Suprapubic skin (tissue), 4 donors: ENCODE measurements around the gene LMTK2. TPM values are rescaled to one million over a fixed set of nuclear protein-coding genes. Genes with fewer than 3 reads are reported as not detected.

Experiments used
- DNase-seq, 2 donors: peaks; one replicate each; pipeline ENCODE4 v3.0.0-alpha.2; 2019; ENCODE audit warnings: low spot score in 2 of 2
- H3K27ac ChIP-seq: fragments of 200-600 bp; sonication (generic); one replicate; pipeline ENCODE4 v1.5.1; 2019
- H3K27me3 ChIP-seq: fragments of 200-600 bp; sonication (generic); one replicate; pipeline ENCODE4 v1.5.1; 2019
- H3K36me3 ChIP-seq: fragments of 200-600 bp; sonication (generic); one replicate; pipeline ENCODE4 v1.5.1; 2019
- H3K4me1 ChIP-seq: fragments of 200-600 bp; sonication (generic); one replicate; pipeline ENCODE4 v1.5.1; 2019
- H3K4me3 ChIP-seq: fragments of 200-600 bp; sonication (generic); one replicate; pipeline ENCODE4 v1.5.1; 2019; ENCODE audit warnings: mild to moderate bottlenecking
- H3K9me3 ChIP-seq: fragments of 200-600 bp; sonication (generic); one replicate; pipeline ENCODE4 v1.5.1; 2019
- EP300 ChIP-seq: sonication (generic); formaldehyde crosslinking; IDR thresholded peaks from one replicate; pipeline ENCODE4 v1.6.1; 2017; ENCODE audit warnings: antibody characterized with exemption
- POLR2A ChIP-seq, 2 donors: fragments of 450-650 bp; IDR thresholded peaks; one replicate each; pipeline ENCODE4 v1.6.1; 2017; ENCODE audit warnings: antibody characterized with exemption in 2 of 2, mild to moderate bottlenecking in 2 of 2, moderate library complexity in 2 of 2
- POLR2AphosphoS5 ChIP-seq, 3 donors: sonication (generic); formaldehyde crosslinking; IDR thresholded peaks; one replicate each; pipeline ENCODE4 v1.6.1; 2017; ENCODE audit warnings: antibody characterized with exemption in 3 of 3
- WGBS: methylation state at CpG from one replicate; pipeline ENCODE4 v1.1.5; 2018; 5-methylcytosine and 5-hydroxymethylcytosine counted together
- total RNA-seq, 4 donors: library from RNA; depleted of rRNA; stranded (reverse); fragments of >200 nt; gene quantifications; one replicate each; pipeline ENCODE4 v1.1.0, GENCODE V29; 2016
- TF ChIP-seq, protein P1 (sequence below), 2 donors: fragments of 200-600 bp in 1 of 2; fragments of 450-650 bp in 1 of 2; sonication (generic) in 1 of 2; IDR thresholded peaks; one replicate each; pipeline ENCODE4 v1.5.1; 2016 to 2019; ENCODE audit warnings: antibody characterized with exemption in 2 of 2, mild to moderate bottlenecking in 1 of 2, moderate library complexity in 1 of 2

LMTK2 gene
- total RNA-seq: 10 to 100 TPM; 34.0 to 45.1 (median 39.8) TPM

DNA sequence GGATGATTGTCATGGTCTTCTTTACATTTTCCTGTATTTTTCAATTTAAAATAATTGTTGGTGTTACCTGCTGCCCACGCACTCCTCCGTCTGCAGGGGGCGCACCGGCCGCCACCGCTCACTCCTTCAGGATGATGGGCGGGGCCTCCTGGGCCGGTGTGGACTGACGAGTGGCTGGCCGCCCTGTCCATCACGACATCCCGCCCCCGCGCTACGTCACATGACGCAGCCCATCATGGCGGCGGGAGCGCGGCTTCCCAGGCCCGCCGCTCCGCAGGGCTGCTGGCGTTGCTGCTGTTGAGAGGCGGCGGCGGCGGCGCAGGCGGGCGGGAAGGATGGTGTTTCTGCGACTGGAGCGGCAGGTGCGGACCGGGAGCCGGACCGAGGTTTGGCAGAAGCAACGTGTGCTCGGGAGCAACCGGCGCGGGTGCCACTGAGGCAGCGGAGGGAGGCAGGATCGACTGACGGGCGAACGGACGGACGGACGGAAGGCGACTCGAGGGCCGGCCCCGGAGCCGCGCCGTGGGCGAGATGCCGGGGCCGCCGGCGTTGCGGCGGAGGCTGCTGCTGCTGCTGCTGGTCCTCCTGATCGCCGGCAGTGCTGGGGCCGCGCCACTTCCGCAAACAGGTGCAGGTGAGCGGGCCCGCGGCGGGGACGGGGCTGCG lies at the start of gene LMTK2:
Gene LMTK2 (plus strand): TSS at position 216 of the 666 bp plus-strand sequence. CDS start 316 bp downstream, at position 532.
- peaks cover 17% of the 10 kb centered on the region for H3K4me1 ChIP-seq
- H3K27me3 ChIP-seq: no peaks in the 10 kb centered on the region
- H3K4me3 ChIP-seq: peak within 1 kb of the TSS; percentile 94
- no peaks in the 10 kb centered on the region for H3K36me3 ChIP-seq
- TF ChIP-seq EP300 (no peak), POLR2A (IDR thresholded peaks at IDR 0.05) (peak; percentile 48 to 66), POLR2AphosphoS5 (IDR thresholded peaks at IDR 0.05) (peak; percentile 77 to 93 (median 91))
- TF ChIP-seq, protein P1, sequence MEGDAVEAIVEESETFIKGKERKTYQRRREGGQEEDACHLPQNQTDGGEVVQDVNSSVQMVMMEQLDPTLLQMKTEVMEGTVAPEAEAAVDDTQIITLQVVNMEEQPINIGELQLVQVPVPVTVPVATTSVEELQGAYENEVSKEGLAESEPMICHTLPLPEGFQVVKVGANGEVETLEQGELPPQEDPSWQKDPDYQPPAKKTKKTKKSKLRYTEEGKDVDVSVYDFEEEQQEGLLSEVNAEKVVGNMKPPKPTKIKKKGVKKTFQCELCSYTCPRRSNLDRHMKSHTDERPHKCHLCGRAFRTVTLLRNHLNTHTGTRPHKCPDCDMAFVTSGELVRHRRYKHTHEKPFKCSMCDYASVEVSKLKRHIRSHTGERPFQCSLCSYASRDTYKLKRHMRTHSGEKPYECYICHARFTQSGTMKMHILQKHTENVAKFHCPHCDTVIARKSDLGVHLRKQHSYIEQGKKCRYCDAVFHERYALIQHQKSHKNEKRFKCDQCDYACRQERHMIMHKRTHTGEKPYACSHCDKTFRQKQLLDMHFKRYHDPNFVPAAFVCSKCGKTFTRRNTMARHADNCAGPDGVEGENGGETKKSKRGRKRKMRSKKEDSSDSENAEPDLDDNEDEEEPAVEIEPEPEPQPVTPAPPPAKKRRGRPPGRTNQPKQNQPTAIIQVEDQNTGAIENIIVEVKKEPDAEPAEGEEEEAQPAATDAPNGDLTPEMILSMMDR (IDR thresholded peaks at IDR 0.05): peak; percentile 91 to 96
- 0% methylated on average over 21 of the region's 75 CpGs for WGBS
- DNase-seq: peak; percentile 96 to 99
- H3K9me3 ChIP-seq: no peaks in the 10 kb centered on the region
- H3K27ac ChIP-seq: peak within 1 kb of the TSS; percentile 90

DNA sequence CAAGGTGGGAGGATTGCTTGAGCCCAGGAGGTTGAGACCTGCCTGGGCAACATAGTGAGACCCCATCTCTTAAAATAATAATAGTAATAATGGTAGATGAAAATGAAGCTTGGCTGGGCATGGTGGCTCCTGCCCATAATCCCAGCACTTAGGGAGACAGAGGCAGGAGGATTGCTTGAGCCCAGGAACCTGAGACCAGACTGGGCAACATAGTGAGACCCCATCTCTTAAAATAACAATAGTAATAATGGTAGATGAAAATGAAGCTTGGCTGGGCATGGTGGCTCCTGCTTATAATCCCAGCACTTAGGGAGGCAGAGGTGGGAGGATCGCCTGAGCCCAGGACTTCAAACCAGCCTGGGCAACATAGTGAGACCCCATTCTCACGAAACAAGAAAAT lies 49.5 kb upstream of the LMTK2 start:
- WGBS: 98% methylated on average over 2 of the region's 2 CpGs
- DNase-seq: no peak
- no peaks in the 10 kb centered on the region for H3K27me3 ChIP-seq
- H3K4me3 ChIP-seq: no peak overlapping the region
- TF ChIP-seq EP300 (no peak), POLR2A (IDR thresholded peaks at IDR 0.05) (no peak)
- TF ChIP-seq, protein P1 (IDR thresholded peaks at IDR 0.05): no peak
- H3K27ac ChIP-seq: peak overlapping the region; percentile 72
- H3K36me3 ChIP-seq: no peaks in the 10 kb centered on the region
- peaks cover 18% of the 10 kb centered on the region for H3K4me1 ChIP-seq
- H3K9me3 ChIP-seq: no peaks in the 10 kb centered on the region

DNA sequence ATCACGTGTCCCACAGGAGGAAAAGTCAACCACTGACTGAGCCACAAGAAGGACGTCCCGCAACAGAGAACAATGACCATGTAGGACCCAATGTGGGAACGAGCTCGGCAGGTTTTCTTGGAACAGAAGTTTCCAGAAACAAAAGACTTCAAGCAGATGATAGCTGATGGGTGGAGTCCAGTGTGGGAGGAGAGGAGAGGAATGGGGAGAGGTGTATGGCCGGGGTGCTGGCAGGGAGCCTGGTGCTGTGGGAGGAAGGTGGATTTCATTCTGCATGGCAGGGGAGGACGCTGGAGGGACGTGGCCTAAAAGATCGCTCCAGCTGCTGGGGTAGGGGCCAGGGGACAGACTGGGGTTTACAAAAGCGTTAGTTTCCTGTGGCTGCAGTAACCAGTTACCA lies 48.5 kb upstream of the LMTK2 start:
- Histone ChIP-seq H3K36me3 (no peaks in the 10 kb centered on the region), H3K4me1 (peaks cover 18% of the 10 kb centered on the region), H3K27ac (peak overlapping the region; percentile 72), H3K27me3 (no peaks in the 10 kb centered on the region), H3K4me3 (no peak overlapping the region), H3K9me3 (no peaks in the 10 kb centered on the region)
- WGBS: 47% methylated on average over 10 of the region's 10 CpGs
- TF ChIP-seq, protein P1 (IDR thresholded peaks at IDR 0.05): no peak
- no peak for TF ChIP-seq EP300
- TF ChIP-seq POLR2AphosphoS5 (IDR thresholded peaks at IDR 0.05): peak in 1 of 3 donors; percentile 5
- no peak for TF ChIP-seq POLR2A (IDR thresholded peaks at IDR 0.05)
- DNase-seq: no peak

DNA sequence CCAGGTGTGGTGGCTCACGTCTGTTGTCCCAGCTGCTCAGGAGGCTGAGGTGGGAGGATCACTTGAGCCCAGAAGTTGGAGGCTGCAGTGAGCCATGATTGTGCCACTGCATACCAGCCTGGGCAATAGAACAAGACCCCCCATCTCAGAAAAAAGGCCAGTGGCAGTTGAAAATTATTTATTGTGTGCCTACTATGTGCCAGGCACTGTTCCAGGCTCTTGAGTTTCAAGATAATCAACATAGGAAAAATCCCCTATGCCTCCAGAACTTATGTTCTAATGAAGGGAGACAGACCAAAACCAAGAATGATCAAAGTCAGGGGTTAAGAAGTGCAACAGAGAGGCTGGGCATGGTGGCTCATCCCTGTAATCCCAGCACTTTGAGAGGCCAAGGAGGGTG lies 42.4 kb upstream of the LMTK2 start:
- DNase-seq: no peak
- no peaks in the 10 kb centered on the region for H3K4me1 ChIP-seq
- no peaks in the 10 kb centered on the region for H3K27me3 ChIP-seq
- H3K36me3 ChIP-seq: no peaks in the 10 kb centered on the region
- 57% methylated on average over 1 of the region's 1 CpG for WGBS
- no peaks in the 10 kb centered on the region for H3K9me3 ChIP-seq
- TF ChIP-seq POLR2AphosphoS5 (IDR thresholded peaks at IDR 0.05) (no peak), EP300 (no peak), POLR2A (IDR thresholded peaks at IDR 0.05) (no peak)
- TF ChIP-seq, protein P1 (IDR thresholded peaks at IDR 0.05): no peak
- H3K27ac ChIP-seq: no peak overlapping the region
- H3K4me3 ChIP-seq: no peak overlapping the region

DNA sequence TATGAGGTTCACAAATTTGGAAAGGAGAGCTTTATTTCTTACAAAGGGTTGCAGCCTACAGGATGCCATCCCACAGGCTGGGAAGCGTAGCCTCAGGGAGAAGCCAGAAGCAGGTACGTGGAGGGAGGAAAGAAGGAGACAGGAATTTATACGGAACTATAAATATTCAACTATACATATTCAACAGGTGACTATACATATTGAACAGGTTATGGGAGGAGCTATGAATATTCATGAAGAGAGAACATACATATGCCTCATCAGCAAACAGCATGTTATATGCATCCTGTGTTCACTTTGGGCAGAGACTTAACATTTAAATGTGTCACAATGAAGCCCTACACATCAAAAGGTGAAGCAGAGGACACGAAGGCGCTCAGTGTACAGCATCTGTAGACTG lies 40.5 kb upstream of the LMTK2 start:
- H3K36me3 ChIP-seq: no peaks in the 10 kb centered on the region
- H3K9me3 ChIP-seq: no peaks in the 10 kb centered on the region
- 89% methylated on average over 5 of the region's 5 CpGs for WGBS
- no peak overlapping the region for H3K4me3 ChIP-seq
- H3K27me3 ChIP-seq: no peaks in the 10 kb centered on the region
- no peaks in the 10 kb centered on the region for H3K4me1 ChIP-seq
- H3K27ac ChIP-seq: no peak overlapping the region
- TF ChIP-seq POLR2AphosphoS5 (IDR thresholded peaks at IDR 0.05) (no peak), POLR2A (IDR thresholded peaks at IDR 0.05) (no peak), EP300 (no peak)
- TF ChIP-seq, protein P1 (IDR thresholded peaks at IDR 0.05): no peak
- DNase-seq: no peak
